Gastroesophageal sphincter (tissue), 4 donors: ENCODE measurements around the gene UMODL1. TPM values are rescaled to one million over a fixed set of nuclear protein-coding genes. Genes with fewer than 3 reads are reported as not detected.

Source experiments
- ATAC-seq: fragments of 150-250 bp; one replicate; pipeline ENCODE4 v1.9.1; 2016; ENCODE audit warnings: mild to moderate bottlenecking, moderate library complexity
- H3K27ac ChIP-seq, 4 donors: fragments of 200-600 bp; sonication (generic) in 3 of 4; 1 replicate in 3 of 4; 2 replicates in 1 of 4; pipeline ENCODE4 v1.5.1; 2016 to 2019
- H3K27me3 ChIP-seq: fragments of 200-600 bp; sonication (generic); one replicate; pipeline ENCODE4 v1.5.1; 2019
- H3K36me3 ChIP-seq, 2 donors: fragments of 200-600 bp; sonication (generic); one replicate each; pipeline ENCODE4 v1.5.1; 2019; ENCODE audit warnings: control low read depth in 1 of 2
- H3K4me1 ChIP-seq, 3 donors: fragments of 200-600 bp; sonication (generic); 1 replicate in 2 of 3; 2 replicates in 1 of 3; pipeline ENCODE4 v1.5.1; 2016 to 2019; ENCODE audit warnings: control low read depth in 2 of 3
- H3K4me3 ChIP-seq, 2 donors: fragments of 200-600 bp; sonication (generic); one replicate each; pipeline ENCODE4 v1.5.1; 2019; ENCODE audit warnings: mild to moderate bottlenecking in 1 of 2, moderate library complexity in 1 of 2
- H3K9me3 ChIP-seq, 3 donors: fragments of 200-600 bp; sonication (generic); one replicate each; pipeline ENCODE4 v1.5.1; 2017 to 2019; ENCODE audit warnings: control low read depth in 2 of 3
- CTCF ChIP-seq, 4 experiments: fragments of 200-600 bp in 2 of 4; fragments of 450-650 bp in 2 of 4; sonication (generic) in 1 of 4; IDR thresholded peaks; one replicate each; pipeline ENCODE4 v1.5.1; 2017 to 2019; ENCODE audit warnings: antibody characterized with exemption in 4 of 4, mild to moderate bottlenecking in 2 of 4, moderate library complexity in 2 of 4
- EP300 ChIP-seq: sonication (generic); formaldehyde crosslinking; IDR thresholded peaks from one replicate; pipeline ENCODE4 v1.6.1; 2017; ENCODE audit warnings: antibody characterized with exemption, mild to moderate bottlenecking
- POLR2A ChIP-seq, 2 donors: fragments of 450-650 bp; IDR thresholded peaks; one replicate each; pipeline ENCODE4 v1.6.1; 2017; ENCODE audit warnings: antibody characterized with exemption in 2 of 2, mild to moderate bottlenecking in 2 of 2, moderate library complexity in 1 of 2
- POLR2AphosphoS5 ChIP-seq: sonication (generic); formaldehyde crosslinking; IDR thresholded peaks from one replicate; pipeline ENCODE4 v1.6.1; 2017; ENCODE audit warnings: antibody characterized with exemption
- WGBS, 2 donors: methylation state at CpG; one replicate each; pipeline ENCODE4 v1.1.5; 2018; ENCODE audit warnings: low coverage in 1 of 2; 5-methylcytosine and 5-hydroxymethylcytosine counted together
- total RNA-seq, 4 donors: library from RNA; depleted of rRNA; stranded (reverse); fragments of >200 nt; gene quantifications; one replicate each; pipeline ENCODE4 v1.1.0, GENCODE V29; 2016

UMODL1 gene
- total RNA-seq, 4 donors from 2014 or later: not detected

DNA sequence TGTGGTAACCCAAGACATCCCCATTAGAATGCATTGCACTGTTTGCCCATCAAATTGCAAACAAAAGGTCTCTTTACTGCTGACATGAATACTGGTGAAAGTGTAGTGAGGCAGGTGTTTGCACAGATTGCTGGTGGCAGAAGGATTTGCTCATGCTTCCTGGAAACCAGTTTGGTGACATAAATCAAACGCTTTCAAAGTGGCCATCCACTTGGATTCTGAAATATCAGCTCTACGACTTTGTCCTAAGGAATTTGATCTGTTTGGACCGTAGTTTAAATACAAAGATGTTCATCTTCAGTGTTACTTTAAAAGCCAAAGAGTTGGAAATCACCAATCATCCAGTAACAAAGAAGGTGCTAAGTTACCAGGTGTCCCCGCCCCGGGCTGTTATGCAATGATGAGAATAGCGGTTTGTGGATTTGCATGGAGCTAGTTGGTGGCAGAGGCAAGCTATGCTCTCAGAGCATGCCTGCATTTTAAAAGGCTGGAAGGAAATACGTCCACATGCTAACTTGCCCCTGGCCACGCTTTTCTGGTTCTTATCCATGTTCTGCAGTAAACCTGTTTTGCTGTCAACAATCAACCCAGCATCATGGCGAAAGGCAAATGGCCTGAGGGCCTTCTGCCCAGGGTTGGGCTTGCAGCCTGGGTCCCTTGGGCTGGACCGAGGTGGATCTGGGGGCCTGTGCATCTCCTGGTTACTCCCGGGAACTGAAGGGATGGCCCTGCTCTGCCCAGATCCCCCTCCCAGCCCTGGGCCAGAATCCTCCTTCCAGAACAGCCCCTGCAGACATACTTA lies 49.2 kb downstream of the UMODL1 start:
- Histone ChIP-seq H3K4me1 (peaks cover 0 to 7% (median 0%) of the 10 kb centered on the region in 3 donors), H3K36me3 (no peaks in the 10 kb centered on the region), H3K9me3 (no peaks in the 10 kb centered on the region), H3K27me3 (peaks cover 93% of the 10 kb centered on the region), H3K4me3 (no peak overlapping the region), H3K27ac (no peak overlapping the region)
- no peak for ATAC-seq
- WGBS, 2 donors: 57 to 81% methylated on average over 7 to 10 of the region's 11 CpGs
- TF ChIP-seq POLR2AphosphoS5 (no peak), CTCF (IDR thresholded peaks at IDR 0.05) (no peak), POLR2A (IDR thresholded peaks at IDR 0.05) (no peak), EP300 (no peak)

DNA sequence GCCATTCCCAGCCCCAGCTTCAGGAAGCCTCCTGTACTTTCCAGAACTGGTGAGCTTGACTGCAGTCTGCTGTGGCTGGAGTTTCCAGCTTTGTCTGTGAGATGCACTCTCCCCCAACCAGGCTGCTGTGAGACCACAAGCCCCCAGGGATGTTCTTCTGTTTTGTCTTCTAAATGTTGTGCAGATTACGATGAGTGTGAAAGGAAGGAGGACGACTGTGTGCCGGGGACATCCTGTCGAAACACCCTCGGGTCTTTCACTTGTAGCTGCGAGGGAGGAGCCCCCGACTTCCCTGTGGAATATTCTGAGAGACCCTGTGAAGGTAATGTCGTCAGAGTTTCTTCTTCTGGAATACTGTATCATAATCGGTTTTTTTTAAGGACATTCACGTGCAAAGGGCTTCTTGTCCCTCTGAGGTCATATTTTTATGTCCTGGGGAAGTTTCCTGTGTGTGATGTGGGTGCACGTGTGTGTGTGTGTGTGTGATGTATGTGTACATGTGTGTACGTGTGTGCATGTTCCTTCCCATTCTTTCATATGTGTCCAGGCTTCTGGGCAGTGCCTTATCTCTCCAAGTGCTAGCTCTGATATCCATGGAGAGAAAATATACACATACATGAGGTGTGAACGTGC lies 49.9 kb downstream of the UMODL1 start:
- Histone ChIP-seq H3K4me3 (no peak overlapping the region), H3K4me1 (peaks cover 0 to 7% (median 0%) of the 10 kb centered on the region in 3 donors), H3K9me3 (no peaks in the 10 kb centered on the region), H3K36me3 (no peaks in the 10 kb centered on the region), H3K27me3 (peaks cover 93% of the 10 kb centered on the region), H3K27ac (no peak overlapping the region)
- ATAC-seq: no peak
- TF ChIP-seq POLR2AphosphoS5 (no peak), CTCF (IDR thresholded peaks at IDR 0.05) (no peak), POLR2A (IDR thresholded peaks at IDR 0.05) (no peak), EP300 (no peak)
- WGBS, 2 donors: 32 to 34% methylated on average over 6 to 13 of the region's 13 CpGs

GRCh38 chr21:42121794-42122193 lies 50.7 kb downstream of the UMODL1 start:
- Histone ChIP-seq H3K27ac (no peak overlapping the region), H3K9me3 (no peaks in the 10 kb centered on the region), H3K4me1 (peaks cover 0 to 6% (median 0%) of the 10 kb centered on the region in 3 donors), H3K36me3 (no peaks in the 10 kb centered on the region), H3K4me3 (no peak overlapping the region), H3K27me3 (peaks cover 93% of the 10 kb centered on the region)
- TF ChIP-seq POLR2AphosphoS5 (no peak), CTCF (IDR thresholded peaks at IDR 0.05) (no peak), EP300 (no peak), POLR2A (IDR thresholded peaks at IDR 0.05) (no peak)
- WGBS, 2 donors: 61 to 90% methylated on average over 4 of the region's 4 CpGs
- ATAC-seq: no peak

DNA sequence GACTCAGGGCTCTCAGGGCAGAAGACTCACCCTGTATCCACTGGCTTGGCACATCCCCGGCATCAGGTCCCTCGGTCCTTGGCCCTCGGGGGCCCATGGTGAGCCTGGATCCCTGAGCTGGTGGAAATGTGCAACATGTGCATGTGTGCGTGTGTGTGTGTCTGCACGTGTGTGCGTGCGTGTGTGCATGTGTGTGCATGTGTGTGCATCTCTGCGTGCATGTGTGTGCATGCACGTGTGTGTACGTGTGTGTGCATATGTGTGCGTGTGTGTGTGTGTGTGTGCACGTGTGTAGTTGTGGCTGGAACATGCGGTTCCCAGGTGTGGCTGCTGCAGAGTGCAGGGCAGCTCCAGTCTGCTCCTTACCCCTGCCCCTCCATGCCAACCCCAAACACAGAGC lies 51.3 kb downstream of the UMODL1 start:
- 85% methylated on average over 4 of the region's 13 CpGs; no CpG with 5 or more reads in 1 of the 2 donors for WGBS, 2 donors
- no peaks in the 10 kb centered on the region for H3K4me1 ChIP-seq
- TF ChIP-seq POLR2A (IDR thresholded peaks at IDR 0.05) (no peak), POLR2AphosphoS5 (no peak), CTCF (IDR thresholded peaks at IDR 0.05) (no peak), EP300 (no peak)
- H3K27ac ChIP-seq: no peak overlapping the region
- no peaks in the 10 kb centered on the region for H3K9me3 ChIP-seq
- ATAC-seq: no peak
- no peaks in the 10 kb centered on the region for H3K36me3 ChIP-seq
- peaks cover 98% of the 10 kb centered on the region for H3K27me3 ChIP-seq
- H3K4me3 ChIP-seq: no peak overlapping the region

- peaks cover 99% of the 10 kb centered on the region for H3K27me3 ChIP-seq
- no CpG with 5 or more reads among the region's 13 CpGs for WGBS, 2 donors
Observed at GRCh38 chr21:42122808-42123207, 51.7 kb downstream of the UMODL1 start.

More at GRCh38 chr21:42122808-42123207, 51.7 kb downstream of the UMODL1 start:
- ATAC-seq: no peak
- Histone ChIP-seq H3K27ac (no peak overlapping the region), H3K36me3 (no peaks in the 10 kb centered on the region), H3K9me3 (no peaks in the 10 kb centered on the region), H3K4me3 (no peak overlapping the region), H3K4me1 (no peaks in the 10 kb centered on the region)
- no peak for TF ChIP-seq EP300
- no peak for TF ChIP-seq CTCF (IDR thresholded peaks at IDR 0.05)
- no peak for TF ChIP-seq POLR2AphosphoS5
- no peak for TF ChIP-seq POLR2A (IDR thresholded peaks at IDR 0.05)
